IMR-90 (cell line): ENCODE data around the gene PMF1. TPM values are rescaled to one million over a fixed set of nuclear protein-coding genes. Genes with fewer than 3 reads are reported as not detected.
A peak's percentile ranks its signal among the peaks of the same experiment; 100 is the strongest.

Source experiments
- ATAC-seq: fragments of 200-7000 bp; cut with Tn5 transposase; 2 replicates; pipeline ENCODE4 v1.9.1; 2020; ENCODE audit warnings: low read depth, mild to moderate bottlenecking, moderate library complexity
- BruUV-seq: library from RNA; stranded (reverse); fragments of 400-500 nt; replicated peaks from 2 replicates; lab custom pipeline; 2021; lab: Mats Ljungman, UMichigan
- CTCF ChIA-PET: fragments of 300-600 bp; formaldehyde crosslinking; extraction: SDS; loops from one replicate; lab custom pipeline; 2021; ENCODE audit warnings: antibody characterized with exemption; lab: Yijun Ruan, JAX
- POLR2A ChIA-PET: fragments of 300-600 bp; sonication (Branson Sonifier 250); formaldehyde crosslinking; loops from one replicate; lab custom pipeline; 2022; ENCODE audit warnings: antibody characterized with exemption; ENCODE audit not compliant: unreplicated experiment; lab: Charles Lee
- DNase-seq: peaks from one replicate; pipeline ENCODE4 v3.0.0; 2013
- H2AFZ ChIP-seq: replicated peaks from 2 replicates; pipeline ENCODE3; 2013; ENCODE audit warnings: low read length, mild to moderate bottlenecking; ENCODE audit not compliant: poor library complexity
- H2AK5ac ChIP-seq: 2 replicates; pipeline ENCODE4 v1.6.1; 2013; ENCODE audit warnings: low read depth, low read length, inconsistent platforms
- H2AK9ac ChIP-seq: replicated peaks from 2 replicates; pipeline ENCODE3; 2013; ENCODE audit warnings: mild to moderate bottlenecking, low read depth, low read length, moderate library complexity; ENCODE audit not compliant: poor library complexity
- H2BK120ac ChIP-seq: 2 replicates; pipeline ENCODE4 v1.6.1; 2013; ENCODE audit warnings: low read depth, low read length, inconsistent platforms
- H2BK15ac ChIP-seq: 3 replicates; pipeline ENCODE4 v1.6.1; 2013; ENCODE audit warnings: low read depth, low read length, inconsistent platforms
- H2BK20ac ChIP-seq: 2 replicates; pipeline ENCODE4 v1.6.1; 2013; ENCODE audit warnings: low read depth, mild to moderate bottlenecking, inconsistent platforms, low read length, moderate library complexity
- H2BK5ac ChIP-seq: 2 replicates; pipeline ENCODE4 v1.6.1; 2013; ENCODE audit warnings: mild to moderate bottlenecking, low read depth, low read length, inconsistent platforms; ENCODE audit not compliant: poor library complexity, severe bottlenecking
- H3K14ac ChIP-seq: replicated peaks from 2 replicates; pipeline ENCODE4 v1.6.1; 2013; ENCODE audit warnings: low read depth, low read length, inconsistent platforms
- H3K18ac ChIP-seq: 2 replicates; pipeline ENCODE4 v1.6.1; 2013; ENCODE audit warnings: low read depth, low read length, control low read depth
- H3K23ac ChIP-seq: 2 replicates; pipeline ENCODE4 v1.6.1; 2013; ENCODE audit warnings: low read depth, low read length, inconsistent platforms
- H3K27ac ChIP-seq: 2 replicates; pipeline ENCODE4 v1.5.1; 2013; ENCODE audit warnings: mild to moderate bottlenecking, control low read depth, low read length; ENCODE audit not compliant: insufficient read depth
- H3K27me3 ChIP-seq: 2 replicates; pipeline ENCODE4 v1.6.1; 2013; ENCODE audit warnings: low read length; ENCODE audit not compliant: control insufficient read depth, insufficient read depth
- H3K36me3 ChIP-seq: 2 replicates; pipeline ENCODE4 v1.6.1; 2013; ENCODE audit warnings: low read length, mixed read lengths; ENCODE audit not compliant: control insufficient read depth, insufficient read depth
- H3K4ac ChIP-seq: 2 replicates; pipeline ENCODE4 v1.6.1; 2013; ENCODE audit warnings: low read depth, low read length, inconsistent platforms
- H3K4me1 ChIP-seq: 2 replicates; pipeline ENCODE4 v1.6.1; 2013; ENCODE audit warnings: low read length, mixed read lengths; ENCODE audit not compliant: control insufficient read depth, insufficient read depth
- H3K4me2 ChIP-seq: 2 replicates; pipeline ENCODE4 v1.6.1; 2013; ENCODE audit warnings: low read depth, mild to moderate bottlenecking, control low read depth, low read length, moderate library complexity
- H3K4me3 ChIP-seq: 2 replicates; pipeline ENCODE4 v1.5.1; 2013; ENCODE audit warnings: low read depth, mild to moderate bottlenecking, control low read depth, low read length, moderate library complexity; ENCODE audit not compliant: insufficient read depth
- H3K56ac ChIP-seq: 2 replicates; pipeline ENCODE4 v1.6.1; 2013; ENCODE audit warnings: low read length, inconsistent platforms; ENCODE audit not compliant: insufficient read depth; ENCODE audit errors: extremely low read depth
- H3K79me1 ChIP-seq, 2 experiments: 2 replicates each; pipeline ENCODE4 v1.6.1; 2013; ENCODE audit warnings: low read length in 2 of 2, inconsistent platforms in 1 of 2, low read depth in 1 of 2
- H3K9ac ChIP-seq: 2 replicates; pipeline ENCODE4 v1.6.1; 2013; ENCODE audit warnings: low read depth, low read length, control low read depth
- H3K9me1 ChIP-seq: 2 replicates; pipeline ENCODE4 v1.6.1; 2013; ENCODE audit warnings: low read length, inconsistent platforms; ENCODE audit not compliant: insufficient read depth
- H3K9me3 ChIP-seq: 2 replicates; pipeline ENCODE4 v1.6.1; 2013; ENCODE audit warnings: low read length; ENCODE audit not compliant: control insufficient read depth, insufficient read depth
- H4K20me1 ChIP-seq: 2 replicates; pipeline ENCODE4 v1.6.1; 2013; ENCODE audit warnings: low read length, inconsistent platforms; ENCODE audit not compliant: insufficient read depth
- H4K5ac ChIP-seq: 2 replicates; pipeline ENCODE4 v1.6.1; 2013; ENCODE audit warnings: mild to moderate bottlenecking, low read depth, low read length, control low read depth
- H4K8ac ChIP-seq, 2 experiments: 2 replicates each; pipeline ENCODE4 v1.6.1; 2013; ENCODE audit warnings: low read depth in 2 of 2, low read length in 2 of 2, control low read depth in 1 of 2, inconsistent platforms in 1 of 2
- H4K91ac ChIP-seq: 2 replicates; pipeline ENCODE4 v1.6.1; 2013; ENCODE audit warnings: low read depth, low read length, inconsistent platforms; ENCODE audit not compliant: insufficient read depth
- BHLHE40 ChIP-seq: fragments of 150-350 bp; IDR thresholded peaks from 2 replicates; pipeline ENCODE4 v1.6.1; 2016; ENCODE audit warnings: mild to moderate bottlenecking, low read depth, low read length
- CEBPB ChIP-seq: IDR thresholded peaks from 2 replicates; pipeline ENCODE4 v1.6.1; 2012; ENCODE audit warnings: low read depth, low read length, improper control_type of control experiment
- CHD1 ChIP-seq: IDR thresholded peaks from 2 replicates; pipeline ENCODE4 v1.6.1; 2012; ENCODE audit warnings: low read depth, low read length, improper control_type of control experiment
- FOS ChIP-seq: fragments of 150-350 bp; IDR thresholded peaks from 2 replicates; pipeline ENCODE4 v1.6.1; 2016; ENCODE audit warnings: low read depth, low read length
- MAFK ChIP-seq: IDR thresholded peaks from 2 replicates; pipeline ENCODE4 v1.6.1; 2012; ENCODE audit warnings: low read depth, low read length, improper control_type of control experiment
- MAZ ChIP-seq: IDR thresholded peaks from 2 replicates; pipeline ENCODE4 v1.6.1; 2012; ENCODE audit warnings: low read depth, mild to moderate bottlenecking, low read length, improper control_type of control experiment, moderate library complexity, borderline replicate concordance
- MXI1 ChIP-seq: IDR thresholded peaks from 2 replicates; pipeline ENCODE4 v1.6.1; 2012; ENCODE audit warnings: low read depth, mild to moderate bottlenecking, low read length, moderate library complexity, borderline replicate concordance
- NFE2L2 ChIP-seq: fragments of 150-350 bp; IDR thresholded peaks from 2 replicates; pipeline ENCODE4 v1.6.1; 2016; ENCODE audit warnings: low read depth, mild to moderate bottlenecking, low read length
- POLR2A ChIP-seq: IDR thresholded peaks from 2 replicates; pipeline ENCODE4 v1.6.1; 2012; ENCODE audit warnings: mild to moderate bottlenecking, low read depth, low read length
- RAD21 ChIP-seq: IDR thresholded peaks from 2 replicates; pipeline ENCODE4 v1.6.1; 2012; ENCODE audit warnings: low read length, improper control_type of control experiment
- RCOR1 ChIP-seq: IDR thresholded peaks from 2 replicates; pipeline ENCODE4 v1.6.1; 2012; ENCODE audit warnings: mild to moderate bottlenecking, low read length, improper control_type of control experiment; ENCODE audit not compliant: insufficient replicate concordance
- RFX5 ChIP-seq: IDR thresholded peaks from 2 replicates; pipeline ENCODE4 v1.8.0; 2012; ENCODE audit warnings: low read depth, mild to moderate bottlenecking, low read length, moderate library complexity
- SMC3 ChIP-seq: fragments of 150-350 bp; IDR thresholded peaks from 2 replicates; pipeline ENCODE4 v1.6.1; 2016; ENCODE audit warnings: low read depth, mild to moderate bottlenecking, antibody characterized with exemption, low read length, moderate library complexity
- WGBS, 2 experiments: methylation state at CpG; one replicate each; pipeline versions ENCODE4 v1.1.5 to v1.1.7; 2013; ENCODE audit warnings: missing lambda C conversion rate in 2 of 2; ENCODE audit not compliant: insufficient read length in 1 of 2; ENCODE audit errors: extremely low coverage in 2 of 2; 5-methylcytosine and 5-hydroxymethylcytosine counted together
- dilution Hi-C: fragments of 300-500 bp; cut with HindIII; formaldehyde crosslinking; loops from one replicate; pipeline ENCODE4 v1.14.3; 2018; ENCODE audit warnings: low sequenced_read_pairs; ENCODE audit not compliant: unreplicated experiment
- in situ Hi-C: fragments of 300-500 bp; cut with MboI; formaldehyde crosslinking; loops from 3 replicates; pipeline ENCODE4 v1.14.3; 2019; ENCODE audit warnings: low sequenced_read_pairs, inconsistent platforms, mixed read lengths
- intact Hi-C: fragments of 100-400 bp; cut with micrococcal nuclease; formaldehyde crosslinking; loops from 2 replicates; pipeline ENCODE4 v1.10.0; 2022
- polyA plus RNA-seq, 3 experiments: library from polyadenylated mRNA; depleted of rRNA; stranded (reverse); fragments of >200 nt; gene quantifications; 2 replicates each; pipeline ENCODE4 v1.2.3, GENCODE V29; 2012; ENCODE audit warnings: low replicate concordance in 1 of 3
- total RNA-seq: library from RNA; depleted of rRNA; stranded (reverse); fragments of >200 nt; gene quantifications from 2 replicates; pipeline ENCODE4 v1.2.3, GENCODE V29; 2012
- TF ChIP-seq, protein P1 (sequence below): fragments of 150-350 bp; IDR thresholded peaks from 2 replicates; pipeline ENCODE4 v1.6.1; 2017; ENCODE audit warnings: mild to moderate bottlenecking, antibody characterized with exemption, low read length, low read depth
- TF ChIP-seq, protein P2 (sequence below): fragments of 150-350 bp; IDR thresholded peaks from 2 replicates; pipeline ENCODE4 v1.6.1; 2016; ENCODE audit warnings: low read depth, mild to moderate bottlenecking, low read length, moderate library complexity, borderline replicate concordance
- TF ChIP-seq, protein P3 (sequence below): conservative IDR thresholded peaks from 2 replicates; pipeline ENCODE4 v1.5.1; 2012; ENCODE audit warnings: mild to moderate bottlenecking, low read depth, low read length, improper control_type of control experiment

PMF1 gene
- total and polyA plus RNA-seq, 2 of the 4 experiments (the other 2 are of a cell fraction), result 54.8 to 73.4 TPM

DNA sequence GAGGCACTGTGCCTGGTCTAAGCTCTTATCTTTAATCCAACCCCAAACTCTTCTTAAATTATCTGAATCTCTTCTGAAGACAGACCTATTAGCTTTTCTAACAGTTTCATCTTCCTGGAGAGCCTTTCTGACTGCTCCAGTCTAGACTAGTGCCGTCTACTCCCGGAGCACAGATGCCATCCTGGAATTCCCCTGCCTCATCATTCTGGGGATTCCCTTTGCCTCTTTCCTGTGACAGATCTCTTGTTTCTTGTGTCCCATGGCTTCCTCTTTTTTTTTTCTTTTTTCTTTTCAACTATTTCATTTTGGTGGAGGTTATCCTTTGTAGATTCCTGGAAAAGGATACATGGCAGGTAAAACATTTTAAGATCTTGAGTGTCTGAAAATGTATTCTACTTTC, 47.7 kb upstream of the PMF1 start:
- BruUV-seq, result no TSS peak
- in situ Hi-C loops, result no loop called here
- Histone ChIP-seq H2AK9ac (no peak overlapping the region), H3K27me3 (no peaks in the 10 kb centered on the region), H4K91ac (no peak overlapping the region), H3K4me1 (peaks cover 8% of the 10 kb centered on the region), H2BK20ac (no peak overlapping the region), H3K14ac (no peak overlapping the region), H4K20me1 (no peaks in the 10 kb centered on the region), H3K56ac (no peak overlapping the region), H3K9ac (no peak overlapping the region), H2AK5ac (no peak overlapping the region), H4K5ac (no peak overlapping the region), H3K23ac (no peak overlapping the region), H2BK15ac (no peak overlapping the region), H3K4me3 (no peak overlapping the region), H3K9me1 (peaks cover 10% of the 10 kb centered on the region), H3K4ac (no peak overlapping the region), H2AFZ (no peak overlapping the region), H3K36me3 (no peaks in the 10 kb centered on the region), H3K27ac (no peak overlapping the region), H4K8ac (no peak overlapping the region), H3K79me1 (no peaks in the 10 kb centered on the region), H3K18ac (no peak overlapping the region), H2BK5ac (no peak overlapping the region), H2BK120ac (no peak overlapping the region), H3K9me3 (no peaks in the 10 kb centered on the region), H3K4me2 (no peak overlapping the region)
- dilution Hi-C loops, result no loop called here
- DNase-seq (peak; percentile 48), ATAC-seq (no peak)
- TF ChIP-seq, protein P1, sequence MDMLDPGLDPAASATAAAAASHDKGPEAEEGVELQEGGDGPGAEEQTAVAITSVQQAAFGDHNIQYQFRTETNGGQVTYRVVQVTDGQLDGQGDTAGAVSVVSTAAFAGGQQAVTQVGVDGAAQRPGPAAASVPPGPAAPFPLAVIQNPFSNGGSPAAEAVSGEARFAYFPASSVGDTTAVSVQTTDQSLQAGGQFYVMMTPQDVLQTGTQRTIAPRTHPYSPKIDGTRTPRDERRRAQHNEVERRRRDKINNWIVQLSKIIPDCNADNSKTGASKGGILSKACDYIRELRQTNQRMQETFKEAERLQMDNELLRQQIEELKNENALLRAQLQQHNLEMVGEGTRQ, result no peak
- TF ChIP-seq, protein P2, sequence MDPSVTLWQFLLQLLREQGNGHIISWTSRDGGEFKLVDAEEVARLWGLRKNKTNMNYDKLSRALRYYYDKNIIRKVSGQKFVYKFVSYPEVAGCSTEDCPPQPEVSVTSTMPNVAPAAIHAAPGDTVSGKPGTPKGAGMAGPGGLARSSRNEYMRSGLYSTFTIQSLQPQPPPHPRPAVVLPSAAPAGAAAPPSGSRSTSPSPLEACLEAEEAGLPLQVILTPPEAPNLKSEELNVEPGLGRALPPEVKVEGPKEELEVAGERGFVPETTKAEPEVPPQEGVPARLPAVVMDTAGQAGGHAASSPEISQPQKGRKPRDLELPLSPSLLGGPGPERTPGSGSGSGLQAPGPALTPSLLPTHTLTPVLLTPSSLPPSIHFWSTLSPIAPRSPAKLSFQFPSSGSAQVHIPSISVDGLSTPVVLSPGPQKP, result no peak
- TF ChIP-seq POLR2A (no peak), RFX5 (no peak), FOS (no peak), MAZ (no peak), NFE2L2 (no peak; the same call in 1 of the 2 replicates), RCOR1 (no peak), CHD1 (no peak), MXI1 (no peak), CEBPB (no peak), RAD21 (no peak), SMC3 (no peak), BHLHE40 (no peak), MAFK (no peak)
- TF ChIP-seq, protein P3, sequence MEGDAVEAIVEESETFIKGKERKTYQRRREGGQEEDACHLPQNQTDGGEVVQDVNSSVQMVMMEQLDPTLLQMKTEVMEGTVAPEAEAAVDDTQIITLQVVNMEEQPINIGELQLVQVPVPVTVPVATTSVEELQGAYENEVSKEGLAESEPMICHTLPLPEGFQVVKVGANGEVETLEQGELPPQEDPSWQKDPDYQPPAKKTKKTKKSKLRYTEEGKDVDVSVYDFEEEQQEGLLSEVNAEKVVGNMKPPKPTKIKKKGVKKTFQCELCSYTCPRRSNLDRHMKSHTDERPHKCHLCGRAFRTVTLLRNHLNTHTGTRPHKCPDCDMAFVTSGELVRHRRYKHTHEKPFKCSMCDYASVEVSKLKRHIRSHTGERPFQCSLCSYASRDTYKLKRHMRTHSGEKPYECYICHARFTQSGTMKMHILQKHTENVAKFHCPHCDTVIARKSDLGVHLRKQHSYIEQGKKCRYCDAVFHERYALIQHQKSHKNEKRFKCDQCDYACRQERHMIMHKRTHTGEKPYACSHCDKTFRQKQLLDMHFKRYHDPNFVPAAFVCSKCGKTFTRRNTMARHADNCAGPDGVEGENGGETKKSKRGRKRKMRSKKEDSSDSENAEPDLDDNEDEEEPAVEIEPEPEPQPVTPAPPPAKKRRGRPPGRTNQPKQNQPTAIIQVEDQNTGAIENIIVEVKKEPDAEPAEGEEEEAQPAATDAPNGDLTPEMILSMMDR, result no peak
- intact Hi-C loops, result no loop called here
- no CpG with 5 or more reads among the region's 2 CpGs for WGBS, 2 experiments
- POLR2A ChIA-PET, result no interaction called here
- CTCF ChIA-PET, result interaction anchor here (0.7 kb wide), 1 partner anchor 160 kb away, joined by 3 read pairs; no protein-coding TSS in a partner anchor
